Hematopoietic multipotent progenitor cell treated with erythropoietin and hydrocortisone succinate and interleukin-3 and kit ligand, for 4 days (in vitro differentiated cells): ENCODE data around the gene MET.
"Not testable (repeated sequence)": the region's sequence is repeated elsewhere in the genome, so short reads cannot be mapped to it uniquely, and the experiment has no call there.

Source experiments
- DNase-seq: peaks from one replicate; pipeline ENCODE4 v3.0.0-alpha.2; 2015

Gene MET

GRCh38 chr7:116813371-116813770 is 141.4 kb downstream of the MET start:
- not testable (repeated sequence) for DNase-seq

- no peak for DNase-seq
These were observed 143.0 kb downstream of the MET start for GRCh38 chr7:116815041-116815440.

GRCh38 chr7:116820149-116820548 is 148.2 kb downstream of the MET start:
- DNase-seq = no peak

GRCh38 chr7:116821647-116822046 is 149.7 kb downstream of the MET start:
- not testable (repeated sequence) for DNase-seq

GRCh38 chr7:116824449-116824848 is 152.5 kb downstream of the MET start:
- no peak for DNase-seq

- DNase-seq = peak; percentile 27
These were observed 156.3 kb downstream of the MET start for GRCh38 chr7:116828281-116828680.

GRCh38 chr7:116829041-116829440 is 157.0 kb downstream of the MET start:
- DNase-seq = peak; percentile 66

GRCh38 chr7:116829493-116829892 is 157.5 kb downstream of the MET start:
- no peak for DNase-seq

GRCh38 chr7:116832692-116833091 is 160.7 kb downstream of the MET start:
- DNase-seq = no peak

- DNase-seq = no peak
These were observed 163.0 kb downstream of the MET start for GRCh38 chr7:116834815-116835504.

GRCh38 chr7:116836048-116836447 is 164.1 kb downstream of the MET start:
- DNase-seq = peak; percentile 53

- no peak for DNase-seq
These were observed 164.9 kb downstream of the MET start for GRCh38 chr7:116836911-116837310.

- DNase-seq = no peak
These were observed 165.6 kb downstream of the MET start for GRCh38 chr7:116837586-116837985.

GRCh38 chr7:116840256-116840655 is 168.3 kb downstream of the MET start:
- peak; percentile 16 for DNase-seq

- DNase-seq = no peak
These were observed 170.4 kb downstream of the MET start for GRCh38 chr7:116842371-116842770.

GRCh38 chr7:116843378-116843777 is 171.4 kb downstream of the MET start:
- peak; percentile 93 for DNase-seq
